HG03196 (cell line): Measurements from ENCODE around the gene RNF207.
"Not testable (repeated sequence)": the region's sequence is repeated elsewhere in the genome, so short reads cannot be mapped to it uniquely, and the experiment has no call there.

Source experiments
- ATAC-seq: cut with Tn5 transposase; IDR thresholded peaks from one replicate; pipeline ENCODE4 v1.9.1; 2021; ENCODE audit not compliant: unreplicated experiment

The RNF207 gene

GRCh38 chr1:6199298-6200187 lies 6.4 kb upstream of the RNF207 start, which contains the start of gene RPL22:
Gene RPL22, minus strand, starts transcription at chr1:6199595. Its CDS starts 22 bp downstream, at chr1:6199573.
- ATAC-seq = peak; percentile 95

DNA sequence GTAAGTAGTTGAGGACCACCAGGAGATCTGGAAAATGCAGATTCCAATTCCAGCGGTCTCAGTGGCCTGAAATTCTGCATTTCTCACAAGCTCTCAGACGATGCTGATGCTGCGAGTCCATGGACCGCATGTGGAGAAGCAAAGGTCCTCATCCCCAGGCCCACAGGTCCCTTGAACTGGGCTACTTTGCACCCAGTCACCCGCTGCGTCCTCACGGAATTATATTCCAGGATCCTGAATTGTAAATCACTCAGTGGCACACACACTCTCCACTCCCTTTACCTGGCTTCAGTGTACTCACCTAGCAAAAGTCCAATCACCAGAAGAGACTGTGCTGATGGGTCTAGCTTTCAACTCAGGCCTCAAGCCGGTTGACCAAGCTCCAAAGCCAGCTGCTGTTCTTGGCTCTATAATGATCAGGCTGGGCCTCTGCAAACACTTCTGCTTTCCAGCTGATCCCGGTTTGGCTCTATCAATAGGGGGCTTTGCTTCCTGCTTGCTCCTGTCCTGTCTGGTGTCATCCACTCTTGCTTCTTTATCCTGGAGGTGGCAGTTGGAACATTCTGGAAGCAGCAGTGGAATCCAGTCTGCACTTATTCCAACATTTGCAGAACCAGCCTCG lies 5.6 kb upstream of the RNF207 start:
- ATAC-seq = no peak

- no peak for ATAC-seq
Measured at GRCh38 chr1:6202256-6202655, 3.7 kb upstream of the RNF207 start.

- ATAC-seq = no peak
Measured at GRCh38 chr1:6206520-6206855, 569 bp downstream of the RNF207 start.

- ATAC-seq = no peak
Measured at GRCh38 chr1:6207075-6207885, 1.4 kb downstream of the RNF207 start.

DNA sequence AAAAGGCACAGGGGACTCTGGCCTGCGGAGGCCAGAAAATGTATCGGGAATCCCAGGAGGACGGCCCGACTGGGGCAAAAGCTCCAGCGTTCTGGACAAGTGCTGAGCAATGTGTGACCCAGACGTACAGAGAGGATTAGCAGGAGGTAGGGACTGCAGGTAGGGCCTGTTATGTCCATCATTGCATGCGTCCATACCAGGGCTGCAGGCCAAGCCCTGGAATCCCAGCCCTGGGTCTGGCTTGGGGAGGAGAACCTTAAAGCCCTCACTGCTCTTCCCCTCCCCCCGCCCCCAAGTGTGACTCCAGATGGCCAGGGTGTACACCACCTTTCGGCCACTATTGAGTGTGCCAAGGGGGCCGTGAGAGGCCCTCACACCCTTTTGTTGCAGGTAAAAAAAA lies 2.0 kb downstream of the RNF207 start:
- no peak for ATAC-seq

DNA sequence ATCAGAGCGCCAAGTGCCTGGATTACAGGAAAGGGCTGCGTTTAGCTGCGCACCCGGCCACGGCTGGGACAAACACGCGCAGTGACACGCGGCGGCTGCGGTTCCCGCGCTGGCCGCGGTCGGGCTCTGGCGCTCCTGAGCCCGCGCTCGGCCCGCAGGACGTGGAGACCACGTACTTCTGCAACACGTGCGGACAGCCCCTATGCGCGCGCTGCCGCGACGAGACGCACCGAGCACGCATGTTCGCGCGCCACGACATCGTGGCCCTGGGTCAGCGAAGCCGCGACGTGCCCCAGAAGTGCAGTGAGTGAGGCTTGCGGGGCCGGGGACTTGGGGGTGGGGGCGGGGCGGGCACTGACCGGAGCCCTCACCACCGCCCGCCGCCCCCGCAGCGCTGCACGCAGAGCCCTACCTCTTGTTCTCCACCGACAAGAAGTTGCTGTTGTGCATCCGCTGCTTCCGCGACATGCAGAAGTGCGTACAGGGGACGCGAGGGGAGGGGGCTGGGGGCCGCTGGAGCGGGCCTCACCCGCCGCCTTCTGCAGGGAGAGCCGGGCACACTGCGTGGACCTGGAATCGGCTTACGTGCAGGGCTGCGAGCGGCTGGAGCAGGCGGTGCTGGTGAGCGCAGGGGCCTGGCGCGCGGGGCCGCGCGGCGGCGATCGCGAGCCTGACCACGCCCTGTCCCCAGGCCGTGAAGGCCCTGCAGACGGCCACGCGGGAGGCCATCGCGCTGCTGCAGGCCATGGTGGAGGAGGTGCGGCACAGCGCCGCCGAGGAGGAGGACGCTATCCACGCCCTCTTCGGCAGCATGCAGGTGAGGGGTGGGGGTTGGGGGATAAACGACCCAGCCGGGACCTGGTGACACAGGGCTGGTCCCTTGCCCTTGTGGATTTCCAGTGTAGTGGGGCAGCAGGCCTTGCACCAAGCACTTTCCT lies 3.1 kb downstream of the RNF207 start:
- ATAC-seq = no peak

GRCh38 chr1:6209661-6210580 lies 4.0 kb downstream of the RNF207 start:
- no peak for ATAC-seq

DNA sequence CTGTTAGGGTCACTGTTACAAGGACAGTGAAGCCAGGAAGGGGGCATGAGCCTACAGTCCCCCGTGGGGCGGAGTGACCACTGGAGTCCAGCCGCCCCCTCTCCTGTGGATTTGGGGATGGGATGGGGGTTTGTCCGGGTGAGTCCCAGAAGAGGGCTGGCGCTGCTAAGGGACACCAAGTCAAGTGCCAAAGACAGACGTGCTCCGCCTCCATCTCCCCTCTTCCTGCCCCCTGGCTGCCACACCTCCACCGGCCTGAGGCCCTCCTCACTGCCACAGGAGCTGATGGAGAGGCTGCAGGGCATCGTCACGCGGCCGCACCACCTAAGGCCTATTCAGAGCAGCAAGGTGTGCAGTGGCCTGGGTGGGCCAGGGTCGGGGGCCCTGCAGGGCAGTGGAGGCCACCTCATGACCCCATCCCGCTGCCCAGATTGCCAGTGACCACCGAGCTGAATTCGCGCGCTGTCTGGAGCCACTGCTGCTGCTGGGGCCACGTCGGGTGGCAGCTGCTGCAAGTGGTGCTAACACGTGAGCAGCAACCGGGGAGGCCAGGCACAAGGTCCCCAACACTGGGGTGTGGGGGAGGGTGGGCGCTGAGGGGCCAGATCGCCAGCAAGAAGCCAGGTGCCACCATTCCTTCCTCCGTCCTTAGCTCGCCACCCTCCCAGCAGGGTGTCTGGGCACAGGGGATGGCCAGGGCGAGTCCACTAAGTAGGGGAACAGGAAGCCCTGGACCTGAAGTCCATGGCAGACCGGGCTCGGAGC lies 4.9 kb downstream of the RNF207 start:
- ATAC-seq = no peak

GRCh38 chr1:6211731-6212130 lies 5.8 kb downstream of the RNF207 start:
- no peak for ATAC-seq

DNA sequence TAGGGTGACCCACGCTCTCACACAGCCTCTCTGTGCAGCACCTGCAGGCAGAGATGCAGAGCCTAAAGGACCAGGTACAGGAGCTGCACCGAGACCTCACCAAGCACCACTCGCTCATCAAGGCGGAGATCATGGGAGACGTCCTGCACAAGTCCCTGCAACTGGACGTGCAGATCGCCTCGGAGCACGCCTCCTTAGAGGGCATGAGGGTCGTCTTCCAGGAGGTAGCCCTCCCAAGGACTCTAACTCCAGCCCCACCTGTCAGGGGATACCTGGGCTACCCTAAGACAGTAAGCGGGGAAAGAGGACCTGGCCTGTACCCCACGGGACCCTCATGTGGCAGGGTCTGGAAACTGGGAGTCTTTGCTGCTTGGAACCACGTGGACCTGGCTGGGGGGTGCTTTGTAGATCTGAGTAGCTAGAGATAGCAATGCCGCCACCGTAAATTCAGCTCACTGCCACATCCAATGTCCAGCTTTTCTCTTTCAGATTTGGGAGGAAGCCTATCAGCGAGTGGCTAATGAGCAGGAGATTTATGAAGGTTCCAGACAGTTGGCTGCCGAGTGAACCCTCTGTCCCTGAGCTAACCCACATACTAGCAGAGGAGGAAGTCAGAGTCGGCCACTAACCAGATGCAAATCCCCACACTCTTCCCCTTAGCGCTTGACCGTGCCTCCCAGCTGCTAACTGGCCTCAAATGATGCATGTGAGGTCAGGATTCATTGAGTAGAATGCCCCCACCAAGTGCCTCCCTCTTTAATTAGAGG lies 6.5 kb downstream of the RNF207 start:
- no peak for ATAC-seq

DNA sequence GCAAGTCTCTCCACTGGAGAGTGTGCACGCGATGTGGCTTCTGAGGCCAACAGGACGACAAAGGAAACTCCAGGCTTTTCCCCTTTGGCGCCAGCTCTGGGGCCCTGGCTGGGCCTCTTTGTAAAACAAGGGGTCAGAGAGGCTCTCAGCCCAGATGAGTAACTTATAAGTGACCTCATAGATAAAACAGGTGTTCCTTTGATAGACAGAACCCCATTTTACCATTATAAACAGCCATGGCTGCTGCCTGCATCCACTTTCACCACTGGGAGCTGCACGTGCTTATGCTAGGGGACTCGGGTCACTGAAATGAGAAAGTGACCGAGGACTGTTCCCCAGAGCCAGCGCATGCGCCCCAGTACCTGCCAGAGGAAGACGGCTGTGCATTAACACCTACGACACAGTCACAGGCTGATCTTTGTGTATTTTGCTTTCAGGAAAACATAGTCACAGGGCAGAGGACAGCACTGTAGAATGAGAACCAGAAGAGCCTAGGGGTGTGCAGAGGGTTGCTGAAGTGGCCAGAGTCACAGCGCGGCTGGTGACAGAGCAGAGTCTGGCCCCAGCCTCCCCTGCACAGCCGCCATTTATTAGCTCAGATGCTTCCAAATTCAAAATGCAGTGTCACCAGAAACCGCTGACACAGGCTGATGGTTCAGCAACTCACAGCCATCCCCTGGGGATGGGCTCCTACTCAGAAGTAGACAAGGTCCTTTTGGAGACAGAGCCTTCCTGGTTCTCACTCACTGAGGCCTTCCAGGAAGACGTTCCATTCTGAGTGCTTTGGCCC lies 12.7 kb downstream of the RNF207 start:
- no peak for ATAC-seq

GRCh38 chr1:6219641-6220040 lies 13.7 kb downstream of the RNF207 start:
- ATAC-seq = not testable (repeated sequence)

- no peak for ATAC-seq
Measured at GRCh38 chr1:6220236-6220635, 14.3 kb downstream of the RNF207 start.

DNA sequence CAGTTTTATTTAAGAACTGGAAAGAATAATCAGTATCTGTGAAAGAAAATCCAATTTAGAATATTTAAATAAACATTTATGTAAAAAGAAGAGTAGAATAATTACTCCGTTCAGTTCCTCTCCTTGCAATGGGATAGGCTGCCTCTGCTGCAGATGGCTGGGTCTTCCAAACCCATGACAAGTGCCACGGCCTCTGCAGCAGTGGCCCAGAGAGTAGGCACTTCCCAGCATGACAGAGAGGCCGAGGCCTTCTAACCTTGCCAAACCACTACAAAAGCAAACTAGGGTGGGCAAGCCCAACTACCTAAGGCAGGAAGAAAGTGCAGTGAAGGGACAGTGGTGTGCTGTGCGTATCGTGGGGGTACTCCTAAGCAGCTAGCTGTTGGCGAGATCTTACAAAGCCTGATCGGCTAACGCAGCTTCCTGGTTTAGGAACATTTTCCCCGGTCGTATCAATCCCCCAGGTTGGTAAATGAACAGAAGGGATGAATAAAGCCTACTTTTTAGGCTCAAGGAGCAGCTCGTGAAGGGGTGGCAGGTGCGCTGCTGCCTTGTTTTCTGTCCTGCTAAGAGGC lies 15.4 kb downstream of the RNF207 start:
- ATAC-seq = no peak

GRCh38 chr1:6222636-6223035 lies 16.7 kb downstream of the RNF207 start:
- no peak for ATAC-seq

GRCh38 chr1:6223617-6224016 lies 17.7 kb downstream of the RNF207 start:
- no peak for ATAC-seq
